HCT116 (cell line): Measurements from ENCODE around the gene ZBTB1.

Experiments
- EGR1 ChIP-seq: IDR thresholded peaks from 2 replicates; pipeline ENCODE4 v1.6.1; 2012; ENCODE audit warnings: low read depth
- EZH2 ChIP-seq: fragments of 200-600 bp; sonication (generic); IDR thresholded peaks from 2 replicates; pipeline ENCODE4 v1.6.1; 2017; ENCODE audit warnings: antibody characterized with exemption, mixed run types
- JUND ChIP-seq: IDR thresholded peaks from 2 replicates; pipeline ENCODE4 v1.6.1; 2012
- POLR2A ChIP-seq: IDR thresholded peaks from 2 replicates; pipeline ENCODE4 v1.7.0; 2011; ENCODE audit warnings: borderline replicate concordance; ENCODE audit not compliant: insufficient read depth, insufficient read length; ENCODE audit errors: extremely low read depth
- POLR2AphosphoS5 ChIP-seq: IDR thresholded peaks from 2 replicates; pipeline ENCODE4 v1.6.1; 2011; ENCODE audit warnings: mild to moderate bottlenecking, low read depth, low read length, moderate library complexity
- RAD21 ChIP-seq: IDR thresholded peaks from 2 replicates; pipeline ENCODE4 v1.6.1; 2012; ENCODE audit warnings: low read depth, mild to moderate bottlenecking
- SIN3A ChIP-seq: IDR thresholded peaks from 2 replicates; pipeline ENCODE4 v1.6.1; 2012; ENCODE audit warnings: low read depth
- TCF7L2 ChIP-seq: IDR thresholded peaks from 2 replicates; pipeline ENCODE4 v1.7.0; 2011; ENCODE audit warnings: borderline replicate concordance, inconsistent platforms; ENCODE audit not compliant: insufficient read depth, insufficient read length; ENCODE audit errors: extremely low read depth
- ZFX ChIP-seq: fragments of 450-650 bp; IDR thresholded peaks from 2 replicates; pipeline ENCODE4 v1.6.1; 2017
- ZNF274 ChIP-seq: fragments of 200-500 bp; sonication (Bioruptor generic); IDR thresholded peaks from 2 replicates; pipeline ENCODE4 v1.6.1; 2014; ENCODE audit warnings: mild to moderate bottlenecking, low read depth, low read length, inconsistent platforms
- TF ChIP-seq, protein P1 (sequence below), 3 experiments: fragments of 200-600 bp in 1 of 3; sonication (generic) in 1 of 3; IDR thresholded peaks in 2 of 3; conservative IDR thresholded peaks in 1 of 3; 2 replicates each; pipeline ENCODE4 v1.5.1; 2012 to 2017; ENCODE audit warnings: low read depth in 2 of 3, low read length in 2 of 3, antibody characterized with exemption in 1 of 3, borderline replicate concordance in 1 of 3, control low read depth in 1 of 3, mild to moderate bottlenecking in 1 of 3, mixed read lengths in 1 of 3, mixed run types in 1 of 3, moderate library complexity in 1 of 3; ENCODE audit not compliant: insufficient read depth in 1 of 3
- TF ChIP-seq, protein P2 (sequence below): IDR thresholded peaks from 2 replicates; pipeline ENCODE4 v1.6.1; 2012
- TF ChIP-seq, protein P3 (sequence below): IDR thresholded peaks from 2 replicates; pipeline ENCODE4 v1.6.1; 2011; ENCODE audit warnings: mild to moderate bottlenecking, low read length, moderate library complexity; ENCODE audit not compliant: insufficient replicate concordance; ENCODE audit errors: extremely low read depth
- TF ChIP-seq, protein P4 (sequence below): IDR thresholded peaks from 2 replicates; pipeline ENCODE4 v1.6.1; 2012; ENCODE audit warnings: low read depth

DNA sequence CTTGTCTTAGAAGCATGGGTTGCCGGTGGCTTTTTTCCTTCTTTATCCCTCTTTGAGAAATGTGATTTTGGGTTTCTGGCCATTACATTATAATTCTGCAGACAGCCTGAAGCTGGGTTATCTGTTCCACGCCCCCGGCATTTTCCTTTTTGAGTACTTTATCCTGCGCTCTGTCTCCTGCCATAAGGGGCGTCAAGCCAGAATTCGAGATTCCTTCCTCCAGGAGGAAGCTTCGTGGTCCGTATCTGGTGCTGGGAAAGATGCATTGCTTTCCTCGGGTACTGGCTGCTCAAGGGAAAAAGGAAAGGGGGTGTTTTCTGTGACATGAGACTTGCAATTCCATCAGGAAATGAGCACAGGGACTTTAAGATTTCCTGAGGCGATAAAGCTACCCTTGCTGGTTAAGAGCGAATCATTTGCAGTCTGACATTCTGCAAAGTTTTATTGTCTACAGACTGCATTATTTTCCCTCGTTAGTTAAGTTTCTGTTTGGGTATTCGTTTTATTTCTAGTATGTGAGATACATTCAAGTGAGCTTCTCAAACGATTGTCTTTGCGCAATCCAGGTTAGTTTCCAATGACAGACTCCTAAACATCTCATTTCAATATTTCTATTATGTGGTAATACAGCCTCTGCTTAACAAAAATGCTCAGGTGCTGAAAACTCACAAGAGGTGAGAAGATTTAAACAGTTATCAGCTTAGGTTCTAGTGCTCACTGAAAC lies 38.6 kb upstream of the ZBTB1 start:
- TF ChIP-seq POLR2A, result no peak
- no peak for TF ChIP-seq JUND
- TF ChIP-seq EZH2, result no peak
- TF ChIP-seq, protein P1, sequence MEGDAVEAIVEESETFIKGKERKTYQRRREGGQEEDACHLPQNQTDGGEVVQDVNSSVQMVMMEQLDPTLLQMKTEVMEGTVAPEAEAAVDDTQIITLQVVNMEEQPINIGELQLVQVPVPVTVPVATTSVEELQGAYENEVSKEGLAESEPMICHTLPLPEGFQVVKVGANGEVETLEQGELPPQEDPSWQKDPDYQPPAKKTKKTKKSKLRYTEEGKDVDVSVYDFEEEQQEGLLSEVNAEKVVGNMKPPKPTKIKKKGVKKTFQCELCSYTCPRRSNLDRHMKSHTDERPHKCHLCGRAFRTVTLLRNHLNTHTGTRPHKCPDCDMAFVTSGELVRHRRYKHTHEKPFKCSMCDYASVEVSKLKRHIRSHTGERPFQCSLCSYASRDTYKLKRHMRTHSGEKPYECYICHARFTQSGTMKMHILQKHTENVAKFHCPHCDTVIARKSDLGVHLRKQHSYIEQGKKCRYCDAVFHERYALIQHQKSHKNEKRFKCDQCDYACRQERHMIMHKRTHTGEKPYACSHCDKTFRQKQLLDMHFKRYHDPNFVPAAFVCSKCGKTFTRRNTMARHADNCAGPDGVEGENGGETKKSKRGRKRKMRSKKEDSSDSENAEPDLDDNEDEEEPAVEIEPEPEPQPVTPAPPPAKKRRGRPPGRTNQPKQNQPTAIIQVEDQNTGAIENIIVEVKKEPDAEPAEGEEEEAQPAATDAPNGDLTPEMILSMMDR (IDR thresholded peaks at IDR 0.05 in 2 of 3, conservative IDR thresholded peaks at IDR 0.05 in 1 of 3; ENCODE audit: borderline replicate concordance in 1 of 3, insufficient read depth in 1 of 3, low read depth in 2 of 3, low read length in 2 of 3), result no peak
- no peak for TF ChIP-seq TCF7L2
- TF ChIP-seq ZNF274, result no peak
- TF ChIP-seq, protein P2, sequence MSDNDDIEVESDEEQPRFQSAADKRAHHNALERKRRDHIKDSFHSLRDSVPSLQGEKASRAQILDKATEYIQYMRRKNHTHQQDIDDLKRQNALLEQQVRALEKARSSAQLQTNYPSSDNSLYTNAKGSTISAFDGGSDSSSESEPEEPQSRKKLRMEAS, result no peak
- TF ChIP-seq ZFX, result no peak
- no peak for TF ChIP-seq POLR2AphosphoS5
- TF ChIP-seq SIN3A, result no peak
- TF ChIP-seq EGR1, result no peak
- TF ChIP-seq, protein P3, sequence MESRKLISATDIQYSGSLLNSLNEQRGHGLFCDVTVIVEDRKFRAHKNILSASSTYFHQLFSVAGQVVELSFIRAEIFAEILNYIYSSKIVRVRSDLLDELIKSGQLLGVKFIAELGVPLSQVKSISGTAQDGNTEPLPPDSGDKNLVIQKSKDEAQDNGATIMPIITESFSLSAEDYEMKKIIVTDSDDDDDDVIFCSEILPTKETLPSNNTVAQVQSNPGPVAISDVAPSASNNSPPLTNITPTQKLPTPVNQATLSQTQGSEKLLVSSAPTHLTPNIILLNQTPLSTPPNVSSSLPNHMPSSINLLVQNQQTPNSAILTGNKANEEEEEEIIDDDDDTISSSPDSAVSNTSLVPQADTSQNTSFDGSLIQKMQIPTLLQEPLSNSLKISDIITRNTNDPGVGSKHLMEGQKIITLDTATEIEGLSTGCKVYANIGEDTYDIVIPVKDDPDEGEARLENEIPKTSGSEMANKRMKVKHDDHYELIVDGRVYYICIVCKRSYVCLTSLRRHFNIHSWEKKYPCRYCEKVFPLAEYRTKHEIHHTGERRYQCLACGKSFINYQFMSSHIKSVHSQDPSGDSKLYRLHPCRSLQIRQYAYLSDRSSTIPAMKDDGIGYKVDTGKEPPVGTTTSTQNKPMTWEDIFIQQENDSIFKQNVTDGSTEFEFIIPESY, result no peak
- no peak for TF ChIP-seq RAD21
- TF ChIP-seq, protein P4, sequence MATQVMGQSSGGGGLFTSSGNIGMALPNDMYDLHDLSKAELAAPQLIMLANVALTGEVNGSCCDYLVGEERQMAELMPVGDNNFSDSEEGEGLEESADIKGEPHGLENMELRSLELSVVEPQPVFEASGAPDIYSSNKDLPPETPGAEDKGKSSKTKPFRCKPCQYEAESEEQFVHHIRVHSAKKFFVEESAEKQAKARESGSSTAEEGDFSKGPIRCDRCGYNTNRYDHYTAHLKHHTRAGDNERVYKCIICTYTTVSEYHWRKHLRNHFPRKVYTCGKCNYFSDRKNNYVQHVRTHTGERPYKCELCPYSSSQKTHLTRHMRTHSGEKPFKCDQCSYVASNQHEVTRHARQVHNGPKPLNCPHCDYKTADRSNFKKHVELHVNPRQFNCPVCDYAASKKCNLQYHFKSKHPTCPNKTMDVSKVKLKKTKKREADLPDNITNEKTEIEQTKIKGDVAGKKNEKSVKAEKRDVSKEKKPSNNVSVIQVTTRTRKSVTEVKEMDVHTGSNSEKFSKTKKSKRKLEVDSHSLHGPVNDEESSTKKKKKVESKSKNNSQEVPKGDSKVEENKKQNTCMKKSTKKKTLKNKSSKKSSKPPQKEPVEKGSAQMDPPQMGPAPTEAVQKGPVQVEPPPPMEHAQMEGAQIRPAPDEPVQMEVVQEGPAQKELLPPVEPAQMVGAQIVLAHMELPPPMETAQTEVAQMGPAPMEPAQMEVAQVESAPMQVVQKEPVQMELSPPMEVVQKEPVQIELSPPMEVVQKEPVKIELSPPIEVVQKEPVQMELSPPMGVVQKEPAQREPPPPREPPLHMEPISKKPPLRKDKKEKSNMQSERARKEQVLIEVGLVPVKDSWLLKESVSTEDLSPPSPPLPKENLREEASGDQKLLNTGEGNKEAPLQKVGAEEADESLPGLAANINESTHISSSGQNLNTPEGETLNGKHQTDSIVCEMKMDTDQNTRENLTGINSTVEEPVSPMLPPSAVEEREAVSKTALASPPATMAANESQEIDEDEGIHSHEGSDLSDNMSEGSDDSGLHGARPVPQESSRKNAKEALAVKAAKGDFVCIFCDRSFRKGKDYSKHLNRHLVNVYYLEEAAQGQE, result no peak
